Spleen (tissue), 7 donors: ENCODE measurements around the gene TRAPPC4.

Experiments
- CTCF ChIP-seq, 11 experiments: fragments of 200-600 bp in 7 of 11; fragments of 450-650 bp in 4 of 11; sonication (generic) in 4 of 11; IDR thresholded peaks in 8 of 11; conservative IDR thresholded peaks in 3 of 11; 1 replicate in 7 of 11; 2 replicates in 4 of 11; pipeline versions ENCODE4 v1.4.0 to v1.8.0; 2016 to 2021; ENCODE audit warnings: antibody characterized with exemption in 11 of 11, inconsistent platforms in 4 of 11, mild to moderate bottlenecking in 1 of 11
- POLR2A ChIP-seq, 3 donors: fragments of 450-650 bp; IDR thresholded peaks; one replicate each; pipeline ENCODE4 v1.5.1; 2017; ENCODE audit warnings: antibody characterized with exemption in 3 of 3, mild to moderate bottlenecking in 1 of 3
- donor health status: DM: no; HTN: no; CAD: no; lungs with moderate emphysema.
- donor health status: DM: no; HTN: no; CAD: no.
- donor health status: DM: no; HTN: no; CAD: no.

- no peak for TF ChIP-seq CTCF (IDR thresholded peaks at IDR 0.05 in 8 of 11, conservative IDR thresholded peaks at IDR 0.05 in 3 of 11)
- no peak for TF ChIP-seq POLR2A (IDR thresholded peaks at IDR 0.05)
Measured at GRCh38 chr11:119024430-119025098, 6.0 kb downstream of the TRAPPC4 start.
